VCaP (cell line): ENCODE data around the gene ZNF71.
A peak's percentile ranks its signal among the peaks of the same experiment; 100 is the strongest.

Source experiments
- H3K27ac ChIP-seq: fragments of 450-650 bp; 2 replicates; pipeline ENCODE4 v1.5.1; 2017
- CTCF ChIP-seq: fragments of 450-650 bp; conservative IDR thresholded peaks from 2 replicates; pipeline ENCODE4 v1.5.1; 2017; ENCODE audit warnings: mild to moderate bottlenecking, moderate library complexity

ZNF71 gene

GRCh38 chr19:56622374-56622773 is 27.3 kb downstream of the ZNF71 start:
- H3K27ac ChIP-seq: no peak overlapping the region
- no peak for TF ChIP-seq CTCF

- no peak for TF ChIP-seq CTCF
- no peak overlapping the region for H3K27ac ChIP-seq
These were observed 27.9 kb downstream of the ZNF71 start for GRCh38 chr19:56623006-56623405.

- no peak overlapping the region for H3K27ac ChIP-seq
- TF ChIP-seq CTCF: no peak
These were observed 30.6 kb downstream of the ZNF71 start for GRCh38 chr19:56625708-56626107.

GRCh38 chr19:56633021-56633420 is 37.9 kb downstream of the ZNF71 start:
- TF ChIP-seq CTCF: no peak
- no peak overlapping the region for H3K27ac ChIP-seq

- no peak for TF ChIP-seq CTCF
- peak overlapping the region; percentile 65 for H3K27ac ChIP-seq
These were observed 43.0 kb downstream of the ZNF71 start for GRCh38 chr19:56637976-56638555.

GRCh38 chr19:56639217-56639616 is 44.1 kb downstream of the ZNF71 start:
- H3K27ac ChIP-seq: no peak overlapping the region
- no peak for TF ChIP-seq CTCF

- no peak within 1 kb of the TSS for H3K27ac ChIP-seq
These were observed 47.8 kb downstream of the ZNF71 start, which contains the start of gene SMIM17 for GRCh38 chr19:56642711-56643459. Gene SMIM17 (plus strand): TSS chr19:56643159. CDS start chr19:56645668, 2,509 bp downstream.

More at GRCh38 chr19:56642711-56643459, 47.8 kb downstream of the ZNF71 start, which contains the start of gene SMIM17:
- TF ChIP-seq CTCF: no peak
